ENCODE measurements around the gene MTMR11. TPM values are rescaled to one million over a fixed set of nuclear protein-coding genes. Genes with fewer than 3 reads are reported as not detected.

MTMR11 gene
- total and polyA plus RNA-seq, 2 of the 8 experiments (the other 6 are each of a cell fraction or from before 2014, with no cell fraction given), result 3.7 to 4.8 TPM

GRCh38 chr1:149886396-149887195 lies 50.1 kb downstream of the MTMR11 start:
- no peaks in the 10 kb centered on the region for H3K9me3 ChIP-seq (ENCODE audit: insufficient read depth in 2 of 2, low read depth in 1 of 2, low read length in 1 of 2)
- H3K4me1 ChIP-seq (replicated peaks in 1 of 4; ENCODE audit: control insufficient read depth in 3 of 4, insufficient read depth in 4 of 4, low read length in 3 of 4), result peaks cover 0 to 5% (median 0%) of the 10 kb centered on the region in 4 experiments; a peak in 4 of 7 replicates
- H3K36me3 ChIP-seq (ENCODE audit: control insufficient read depth in 2 of 4, insufficient read depth in 4 of 4, low read length in 3 of 4), result no peaks in the 10 kb centered on the region
- H3K56ac ChIP-seq (replicated peaks; ENCODE audit: insufficient read length, low read depth, low read length), result peak overlapping the region; percentile 66
- H2AK5ac ChIP-seq (ENCODE audit: low read depth, low read length), result no peak overlapping the region
- no peak overlapping the region for H4K91ac ChIP-seq (replicated peaks; ENCODE audit: insufficient read length, low read length)
- H3K27me3 ChIP-seq (replicated peaks in 1 of 4; ENCODE audit: control insufficient read depth in 3 of 4, extremely low read depth in 1 of 4, insufficient read depth in 3 of 4, low read length in 3 of 4), result no peaks in the 10 kb centered on the region
- peaks cover 3% of the 10 kb centered on the region; the same call in 1 of the 2 replicates for H3K79me1 ChIP-seq (ENCODE audit: low read depth, low read length)
- H3K23me2 ChIP-seq (ENCODE audit: low read depth, low read length), result peaks cover 21% of the 10 kb centered on the region
- H3K79me2 ChIP-seq (ENCODE audit: control insufficient read depth in 1 of 2, insufficient read depth in 2 of 2, low read length in 2 of 2), result 0 out of 4 replicates have a peak, but pooled peaks cover 0 to 4% of the 10 kb centered on the region in 2 experiments
- no peak overlapping the region for H3K4ac ChIP-seq (replicated peaks; ENCODE audit: insufficient read length, low read depth, low read length)
- peak overlapping the region; percentile 98; the same call in 1 of the 2 replicates for H4K8ac ChIP-seq (ENCODE audit: extremely low read depth, insufficient read depth, low read length)
- H2BK20ac ChIP-seq (ENCODE audit: low read length), result no peak overlapping the region
- peak; percentile 71 for FAIRE-seq
- peak overlapping the region; percentile 91 to 99 (median 94) for H3K9ac ChIP-seq (replicated peaks in 1 of 4; ENCODE audit: extremely low read depth in 1 of 4, low read depth in 3 of 4, low read length in 3 of 4)
- no peak overlapping the region for H3K14ac ChIP-seq (ENCODE audit: insufficient read length)
- peak overlapping the region; percentile 98 for H3K27ac ChIP-seq (ENCODE audit: low read depth, low read length)
- POLR2A ChIA-PET (ENCODE audit: partially characterized antibody), result interaction anchor here (0.7 to 8.5 kb wide), 44 partner anchors 8 to 1727 kb away, joined by 3 to 278 read pairs (median 8); partner anchors contain the start of genes ANP32E, BOLA1, MTMR11 and OTUD7B
- H3K4me2 ChIP-seq (ENCODE audit: insufficient read depth in 1 of 2, low read depth in 2 of 2, low read length in 2 of 2), result peak overlapping the region; percentile 83 to 87
- H2BK120ac ChIP-seq (replicated peaks; ENCODE audit: low read depth, low read length), result no peak overlapping the region
- H3K23ac ChIP-seq (ENCODE audit: insufficient read length), result no peak overlapping the region
- H4K5ac ChIP-seq (ENCODE audit: insufficient read length, low read depth, low read length), result no peak overlapping the region
- peak overlapping the region; percentile 70 to 92 (median 82) for H3K4me3 ChIP-seq (ENCODE audit: extremely low read depth in 1 of 4, insufficient read depth in 2 of 4, low read depth in 3 of 4, low read length in 4 of 4)
- H2BK15ac ChIP-seq (ENCODE audit: low read length), result no peak overlapping the region
- H2BK12ac ChIP-seq (ENCODE audit: low read depth, low read length), result no peak overlapping the region; the same call in 1 of the 2 replicates
- CTCF ChIA-PET (ENCODE audit: partially characterized antibody), result interaction anchor here (1.0 to 3.0 kb wide), 5 partner anchors 43 to 283 kb away, joined by 4 to 14 read pairs (median 5); partner anchors contain the start of gene OTUD7B
- peak; percentile 87 to 92 for DNase-seq (ENCODE audit: low read depth in 1 of 2, low spot score in 2 of 2)
- no peaks in the 10 kb centered on the region for H4K20me1 ChIP-seq (replicated peaks in 1 of 2; ENCODE audit: control insufficient read depth in 1 of 2, insufficient read depth in 2 of 2, low read length in 2 of 2)
- no peak overlapping the region for H2AFZ ChIP-seq (ENCODE audit: low read length)
- peak overlapping the region; percentile 96 for H2BK5ac ChIP-seq (ENCODE audit: low read depth, low read length)
- 1% methylated on average over 62 of the region's 62 CpGs; no CpG with 5 or more reads in 1 of the 2 experiments for WGBS, 2 experiments (ENCODE audit: extremely low coverage in 1 of 2, insufficient coverage in 1 of 2, insufficient read length in 1 of 2, insufficient replicate concordance in 2 of 2, low coverage in 1 of 2, low lambda C conversion rate in 2 of 2, missing lambda C conversion rate in 1 of 2)
- H3K18ac ChIP-seq (ENCODE audit: extremely low read depth, low read length), result 0 out of 2 replicates have a peak overlapping the region, but pooled peaks have one; percentile 86
- TF ChIP-seq SRF (IDR thresholded peaks at IDR 0.05; ENCODE audit: low read depth, low read length) (no peak), SP1 (IDR thresholded peaks at IDR 0.05; ENCODE audit: low read depth, low read length) (peak; percentile 98), SIN3A (conservative IDR thresholded peaks at IDR 0.05 in 1 of 2, IDR thresholded peaks at IDR 0.05 in 1 of 2; ENCODE audit: low read depth in 1 of 2, low read length in 2 of 2) (0 out of 4 replicates have a peak, but pooled peaks of 1 of the 2 experiments have one; percentile 5), KDM4A (IDR thresholded peaks at IDR 0.05; ENCODE audit: low read depth, low read length, severe bottlenecking) (peak; percentile 17), ASH2L (IDR thresholded peaks at IDR 0.05; ENCODE audit: low read length) (no peak), CHD1 (IDR thresholded peaks at IDR 0.05; ENCODE audit: low read depth, low read length) (peak; percentile 16), SIRT6 (IDR thresholded peaks at IDR 0.05; ENCODE audit: low read length) (peak; percentile 83), GTF2F1 (IDR thresholded peaks at IDR 0.05; ENCODE audit: borderline replicate concordance, low read depth, low read length) (peak; percentile 97), BRCA1 (IDR thresholded peaks at IDR 0.05; ENCODE audit: low read depth, low read length) (no peak), E2F6 (IDR thresholded peaks at IDR 0.05) (no peak), POU5F1 (IDR thresholded peaks at IDR 0.05; ENCODE audit: low read depth, low read length) (0 out of 2 replicates have a peak, but pooled peaks have one; percentile 37)

Measured in H1 (cell line).